Measurements from ENCODE around the gene FBXL16. TPM values are rescaled to one million over a fixed set of nuclear protein-coding genes. Genes with fewer than 3 reads are reported as not detected.

The FBXL16 gene
- total and polyA plus RNA-seq, 2 of the 13 experiments (the other 11 are each of a cell fraction or from before 2014, with no cell fraction given): 0.22 to 2.0 TPM

GRCh38 chr16:648781-649589 is 56.6 kb downstream of the FBXL16 start, which contains the start of gene WDR90 (continued):
- TF ChIP-seq MEIS1 (CRISPR knock-in tag; IDR thresholded peaks at IDR 0.05; ENCODE audit: borderline replicate concordance) (no peak; the same call in 1 of the 2 replicates), DMAP1 (CRISPR knock-in tag; IDR thresholded peaks at IDR 0.05) (peak; percentile 81), TFDP1 (CRISPR knock-in tag; IDR thresholded peaks at IDR 0.05; ENCODE audit: borderline replicate concordance) (peak; percentile 93), ZNF562 (CRISPR knock-in tag; IDR thresholded peaks at IDR 0.05; ENCODE audit: borderline replicate concordance) (peak; percentile 56; the same call in 1 of the 2 replicates), ZNF256 (CRISPR knock-in tag; conservative IDR thresholded peaks at IDR 0.05) (no peak), THAP9 (CRISPR knock-in tag; IDR thresholded peaks at IDR 0.05; ENCODE audit: borderline replicate concordance) (no peak), ZEB1 (IDR thresholded peaks at IDR 0.05; ENCODE audit: insufficient replicate concordance, low read depth) (no peak), FUBP1 (CRISPR knock-in tag; IDR thresholded peaks at IDR 0.05; ENCODE audit: borderline replicate concordance) (0 out of 2 replicates have a peak, but pooled peaks have one; percentile 26), THAP7 (CRISPR knock-in tag; IDR thresholded peaks at IDR 0.05) (peak; percentile 79; the same call in 1 of the 2 replicates), ZNF772 (CRISPR knock-in tag; IDR thresholded peaks at IDR 0.05) (peak; percentile 92; the same call in 1 of the 2 replicates), ESRRA (CRISPR knock-in tag; IDR thresholded peaks at IDR 0.05; ENCODE audit: low read depth) (peak; percentile 48), ZBTB33 (CRISPR knock-in tag; IDR thresholded peaks at IDR 0.05) (0 out of 2 replicates have a peak, but pooled peaks have one; percentile 17), U2AF2 (IDR thresholded peaks at IDR 0.05; ENCODE audit: low read depth, low read length) (no peak), ZNF605 (CRISPR knock-in tag; IDR thresholded peaks at IDR 0.05) (no peak), GMEB2 (CRISPR knock-in tag; IDR thresholded peaks at IDR 0.05; ENCODE audit: low read depth) (peak; percentile 64; the same call in 1 of the 2 replicates), DBP (CRISPR knock-in tag; IDR thresholded peaks at IDR 0.05; ENCODE audit: not compliant biosample characterization) (no peak)
